A673 (cell line): ENCODE measurements around the gene TESK2.

ENCODE experiments used
- CTCF ChIP-seq: fragments of 300-800, 200-600 bp; sonication (generic); conservative IDR thresholded peaks from 2 replicates; pipeline ENCODE4 v1.5.1; 2017; ENCODE audit warnings: low read depth, mild to moderate bottlenecking, antibody characterized with exemption, low read length, moderate library complexity, mixed read lengths
- EZH2 ChIP-seq: fragments of 200-600 bp; sonication (generic); IDR thresholded peaks from 2 replicates; pipeline ENCODE4 v1.6.1; 2017; ENCODE audit warnings: borderline replicate concordance, low read depth, mild to moderate bottlenecking, mixed read lengths, antibody characterized with exemption, low read length; ENCODE audit not compliant: poor library complexity, severe bottlenecking

DNA sequence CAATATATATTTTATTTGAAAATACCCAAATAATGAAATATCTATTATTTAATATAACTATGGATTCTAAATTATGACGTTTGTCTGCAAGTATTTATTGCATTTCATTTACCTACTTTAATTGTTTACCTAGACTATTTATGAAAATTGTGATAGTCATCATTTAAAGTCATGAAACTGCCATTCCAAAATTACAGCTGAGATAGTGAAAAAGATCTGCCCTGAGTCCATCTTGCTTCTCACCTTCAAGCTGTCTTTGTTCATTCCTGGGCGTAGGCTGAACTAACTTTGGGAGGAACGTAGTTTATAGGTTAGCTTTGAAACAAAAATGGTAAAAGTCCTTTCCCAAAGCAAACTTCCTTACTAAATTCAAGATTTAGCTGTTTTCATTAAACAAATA is 176.7 kb downstream of the TESK2 start:
- TF ChIP-seq CTCF: no peak
- TF ChIP-seq EZH2: no peak
